ENCODE measurements around the gene LAMC1.
A peak's percentile ranks its signal among the peaks of the same experiment; 100 is the strongest.
"Not testable (repeated sequence)": the region's sequence is repeated elsewhere in the genome, so short reads cannot be mapped to it uniquely, and the experiment has no call there.

The LAMC1 gene

GRCh38 chr1:183144752-183145151 lies 121.5 kb downstream of the LAMC1 start:
- TF ChIP-seq TAF1 (IDR thresholded peaks at IDR 0.05; ENCODE audit: low read depth, low read length) (no peak), SPI1 (IDR thresholded peaks at IDR 0.05; ENCODE audit: low read depth, low read length) (peak; percentile 24; the same call in 1 of the 2 replicates), PAX5 (IDR thresholded peaks at IDR 0.05; ENCODE audit: insufficient read depth, low read length, severe bottlenecking) (no peak)
- FAIRE-seq (no peak), DNase-seq (ENCODE audit: insufficient read length, low spot score) (no peak)

- no peak for DNase-seq (ENCODE audit: insufficient read length, low spot score)
- no peak for TF ChIP-seq PAX5 (IDR thresholded peaks at IDR 0.05; ENCODE audit: insufficient read depth, low read length, severe bottlenecking)
- TF ChIP-seq POU2F2 (IDR thresholded peaks at IDR 0.05; ENCODE audit: low read depth, low read length): no peak
- no peak for TF ChIP-seq POLR2AphosphoS5 (IDR thresholded peaks at IDR 0.05; ENCODE audit: low read depth, low read length)
- no peak for TF ChIP-seq POLR2A (IDR thresholded peaks at IDR 0.05; ENCODE audit: low read depth, low read length)
- TF ChIP-seq SPI1 (IDR thresholded peaks at IDR 0.05; ENCODE audit: low read depth, low read length): no peak
- no peak for TF ChIP-seq TAF1 (IDR thresholded peaks at IDR 0.05; ENCODE audit: low read depth, low read length)
- FAIRE-seq: no peak
Measured at GRCh38 chr1:183147735-183148134, 124.5 kb downstream of the LAMC1 start.

DNA sequence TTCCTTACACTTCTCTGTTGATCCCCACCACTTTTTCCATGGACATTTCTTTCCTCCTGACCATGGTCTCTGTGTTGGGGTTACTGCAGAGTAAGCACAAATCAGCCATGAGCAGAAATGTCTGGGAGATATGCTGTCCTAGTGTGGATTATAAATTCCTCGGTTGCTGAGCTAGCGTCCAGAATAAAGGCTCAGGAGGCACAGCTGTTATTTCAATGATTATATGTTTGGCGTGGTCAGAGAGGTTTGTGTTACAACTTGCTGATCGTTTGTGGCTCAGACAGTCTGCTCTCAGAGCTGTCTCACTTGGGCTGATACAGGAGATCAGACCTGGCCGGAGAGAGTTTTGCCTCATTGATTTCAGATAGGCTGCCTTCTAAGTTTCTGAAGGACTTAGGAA lies 125.4 kb downstream of the LAMC1 start:
- no peak for DNase-seq (ENCODE audit: insufficient read length, low spot score)

GRCh38 chr1:183149273-183149672 lies 126.1 kb downstream of the LAMC1 start:
- TF ChIP-seq POU2F2 (IDR thresholded peaks at IDR 0.05; ENCODE audit: low read depth, low read length) (no peak), POLR2AphosphoS5 (IDR thresholded peaks at IDR 0.05; ENCODE audit: low read depth, low read length) (no peak), PAX5 (IDR thresholded peaks at IDR 0.05; ENCODE audit: insufficient read depth, low read length, severe bottlenecking) (no peak), SPI1 (IDR thresholded peaks at IDR 0.05; ENCODE audit: low read depth, low read length) (no peak), POLR2A (IDR thresholded peaks at IDR 0.05; ENCODE audit: low read depth, low read length) (no peak), TAF1 (IDR thresholded peaks at IDR 0.05; ENCODE audit: low read depth, low read length) (no peak)
- FAIRE-seq (no peak), DNase-seq (ENCODE audit: insufficient read length, low spot score) (no peak)

More for the DNA sequence above, 125.4 kb downstream of the LAMC1 start:
- no peak for FAIRE-seq
- TF ChIP-seq SPI1 (IDR thresholded peaks at IDR 0.05; ENCODE audit: low read depth, low read length) (no peak), TAF1 (IDR thresholded peaks at IDR 0.05; ENCODE audit: low read depth, low read length) (no peak), POU2F2 (IDR thresholded peaks at IDR 0.05; ENCODE audit: low read depth, low read length) (no peak), POLR2A (IDR thresholded peaks at IDR 0.05; ENCODE audit: low read depth, low read length) (no peak), POLR2AphosphoS5 (IDR thresholded peaks at IDR 0.05; ENCODE audit: low read depth, low read length) (no peak), PAX5 (IDR thresholded peaks at IDR 0.05; ENCODE audit: insufficient read depth, low read length, severe bottlenecking) (no peak)

GRCh38 chr1:183150032-183150431 lies 126.8 kb downstream of the LAMC1 start:
- not testable (repeated sequence) for DNase-seq (ENCODE audit: insufficient read length, low spot score); FAIRE-seq

DNA sequence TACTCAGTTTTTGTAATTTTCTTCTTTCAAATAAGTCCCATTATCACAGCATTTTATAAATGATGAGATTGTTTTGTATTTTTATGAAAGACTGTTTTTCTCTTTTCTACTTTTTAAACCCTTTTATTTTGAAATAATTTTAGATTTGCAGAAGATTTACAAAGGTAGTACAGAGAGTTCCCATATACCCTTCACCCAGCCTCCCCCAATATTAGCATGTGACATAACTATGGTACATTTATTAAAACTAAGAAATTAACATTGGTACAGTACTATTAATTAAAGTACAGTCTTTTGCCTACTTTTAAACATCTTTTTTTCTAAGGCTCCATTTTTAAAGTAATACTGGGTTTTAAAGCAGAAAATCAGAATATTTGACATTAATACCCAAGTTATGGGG lies 127.2 kb downstream of the LAMC1 start:
- FAIRE-seq: no peak
- no peak for TF ChIP-seq POLR2AphosphoS5 (IDR thresholded peaks at IDR 0.05; ENCODE audit: low read depth, low read length)
- TF ChIP-seq TAF1 (IDR thresholded peaks at IDR 0.05; ENCODE audit: low read depth, low read length): no peak
- TF ChIP-seq POLR2A (IDR thresholded peaks at IDR 0.05; ENCODE audit: low read depth, low read length): no peak
- no peak for TF ChIP-seq PAX5 (IDR thresholded peaks at IDR 0.05; ENCODE audit: insufficient read depth, low read length, severe bottlenecking)
- TF ChIP-seq SPI1 (IDR thresholded peaks at IDR 0.05; ENCODE audit: low read depth, low read length): no peak
- TF ChIP-seq POU2F2 (IDR thresholded peaks at IDR 0.05; ENCODE audit: low read depth, low read length): no peak
- no peak for DNase-seq (ENCODE audit: insufficient read length, low spot score)

GRCh38 chr1:183152180-183152579 lies 129.0 kb downstream of the LAMC1 start:
- DNase-seq (ENCODE audit: insufficient read length, low spot score) (no peak), FAIRE-seq (no peak)
- no peak for TF ChIP-seq POLR2AphosphoS5 (IDR thresholded peaks at IDR 0.05; ENCODE audit: low read depth, low read length)
- no peak for TF ChIP-seq POLR2A (IDR thresholded peaks at IDR 0.05; ENCODE audit: low read depth, low read length)
- no peak for TF ChIP-seq SPI1 (IDR thresholded peaks at IDR 0.05; ENCODE audit: low read depth, low read length)
- no peak for TF ChIP-seq POU2F2 (IDR thresholded peaks at IDR 0.05; ENCODE audit: low read depth, low read length)
- TF ChIP-seq TAF1 (IDR thresholded peaks at IDR 0.05; ENCODE audit: low read depth, low read length): no peak
- TF ChIP-seq PAX5 (IDR thresholded peaks at IDR 0.05; ENCODE audit: insufficient read depth, low read length, severe bottlenecking): no peak

- TF ChIP-seq POLR2A (IDR thresholded peaks at IDR 0.05; ENCODE audit: low read depth, low read length) (no peak), SPI1 (IDR thresholded peaks at IDR 0.05; ENCODE audit: low read depth, low read length) (no peak), POLR2AphosphoS5 (IDR thresholded peaks at IDR 0.05; ENCODE audit: low read depth, low read length) (no peak), TAF1 (IDR thresholded peaks at IDR 0.05; ENCODE audit: low read depth, low read length) (no peak)
- DNase-seq (ENCODE audit: insufficient read length, low spot score) (no peak), FAIRE-seq (no peak)
Measured at GRCh38 chr1:183155939-183156338, 132.7 kb downstream of the LAMC1 start.

GRCh38 chr1:183159960-183160359 lies 136.7 kb downstream of the LAMC1 start:
- no peak for DNase-seq (ENCODE audit: insufficient read length, low spot score)
- FAIRE-seq: no peak
- TF ChIP-seq SPI1 (IDR thresholded peaks at IDR 0.05; ENCODE audit: low read depth, low read length) (no peak), POLR2AphosphoS5 (IDR thresholded peaks at IDR 0.05; ENCODE audit: low read depth, low read length) (no peak), PAX5 (IDR thresholded peaks at IDR 0.05; ENCODE audit: insufficient read depth, low read length, severe bottlenecking) (no peak), POU2F2 (IDR thresholded peaks at IDR 0.05; ENCODE audit: low read depth, low read length) (no peak), TAF1 (IDR thresholded peaks at IDR 0.05; ENCODE audit: low read depth, low read length) (no peak), POLR2A (IDR thresholded peaks at IDR 0.05; ENCODE audit: low read depth, low read length) (no peak)

DNA sequence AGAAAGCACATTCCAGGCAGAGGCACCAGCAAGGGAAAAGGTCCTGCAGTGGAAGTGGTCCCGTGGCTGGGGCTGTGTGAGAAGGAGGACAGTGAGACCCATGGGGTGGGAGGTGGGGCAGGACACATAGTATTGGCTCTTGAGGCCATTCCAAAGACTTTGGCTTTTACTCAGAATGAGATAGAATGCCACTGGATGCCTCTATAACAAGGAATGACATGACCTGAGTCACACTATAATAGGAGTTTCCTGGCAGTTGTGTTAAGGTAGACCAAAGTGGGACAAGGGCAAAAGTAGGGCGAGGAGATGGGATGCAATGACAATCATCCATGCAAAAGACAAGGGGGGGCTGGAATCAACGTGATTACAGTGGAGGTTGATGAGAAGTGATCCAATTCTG lies 138.2 kb downstream of the LAMC1 start:
- no peak for DNase-seq (ENCODE audit: insufficient read length, low spot score)
- TF ChIP-seq PAX5 (IDR thresholded peaks at IDR 0.05; ENCODE audit: insufficient read depth, low read length, severe bottlenecking): no peak
- TF ChIP-seq POLR2A (IDR thresholded peaks at IDR 0.05; ENCODE audit: low read depth, low read length): no peak
- no peak for TF ChIP-seq TAF1 (IDR thresholded peaks at IDR 0.05; ENCODE audit: low read depth, low read length)
- TF ChIP-seq SPI1 (IDR thresholded peaks at IDR 0.05; ENCODE audit: low read depth, low read length): no peak
- TF ChIP-seq POU2F2 (IDR thresholded peaks at IDR 0.05; ENCODE audit: low read depth, low read length): no peak
- TF ChIP-seq POLR2AphosphoS5 (IDR thresholded peaks at IDR 0.05; ENCODE audit: low read depth, low read length): no peak
- FAIRE-seq: no peak
